GM21619 (cell line): ENCODE data around the gene CLDN15.
"Not testable (repeated sequence)": the region's sequence is repeated elsewhere in the genome, so short reads cannot be mapped to it uniquely, and the experiment has no call there.

Source experiments
- ATAC-seq: cut with Tn5 transposase; IDR thresholded peaks from one replicate; pipeline ENCODE4 v1.9.1; 2021; ENCODE audit not compliant: unreplicated experiment

The CLDN15 gene

DNA sequence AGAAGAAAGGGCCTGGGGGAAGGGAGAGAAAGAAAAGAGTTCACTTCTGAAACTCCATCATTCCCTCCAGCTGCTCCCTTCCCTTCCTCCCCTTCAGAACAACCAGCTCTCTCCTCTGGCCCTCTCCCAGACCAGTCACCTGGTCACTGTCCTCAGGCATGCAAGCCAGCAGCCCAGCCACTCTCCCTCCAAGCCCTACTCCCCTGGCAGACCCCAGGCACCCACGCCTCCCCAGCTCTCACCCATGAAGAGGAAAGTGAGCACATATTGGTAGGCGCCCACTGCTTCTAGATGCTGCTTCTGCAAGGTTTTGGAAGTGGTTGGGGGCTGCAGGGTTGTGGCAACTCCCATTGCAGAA lies 37.1 kb downstream of the CLDN15 start:
- no peak for ATAC-seq

DNA sequence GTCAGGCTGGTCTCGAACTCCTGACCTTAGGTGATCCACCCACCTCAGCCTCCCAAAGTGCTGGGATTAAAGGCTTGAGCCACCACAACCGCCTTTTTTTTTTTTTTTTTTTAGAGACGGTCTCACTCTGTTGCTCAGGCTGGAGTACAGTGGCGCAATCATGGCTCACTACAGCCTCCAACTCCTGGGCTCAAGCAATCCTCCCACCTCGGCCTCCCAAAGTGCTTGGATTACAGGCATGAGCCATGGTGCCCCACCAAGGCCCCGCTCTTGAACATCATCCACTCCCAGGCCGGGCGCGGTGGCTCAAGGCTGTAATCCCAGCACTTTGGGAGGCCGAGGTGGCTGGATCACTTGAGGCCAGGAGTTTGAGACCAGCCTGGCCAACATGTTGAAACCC lies 38.1 kb downstream of the CLDN15 start:
- ATAC-seq = not testable (repeated sequence)

DNA sequence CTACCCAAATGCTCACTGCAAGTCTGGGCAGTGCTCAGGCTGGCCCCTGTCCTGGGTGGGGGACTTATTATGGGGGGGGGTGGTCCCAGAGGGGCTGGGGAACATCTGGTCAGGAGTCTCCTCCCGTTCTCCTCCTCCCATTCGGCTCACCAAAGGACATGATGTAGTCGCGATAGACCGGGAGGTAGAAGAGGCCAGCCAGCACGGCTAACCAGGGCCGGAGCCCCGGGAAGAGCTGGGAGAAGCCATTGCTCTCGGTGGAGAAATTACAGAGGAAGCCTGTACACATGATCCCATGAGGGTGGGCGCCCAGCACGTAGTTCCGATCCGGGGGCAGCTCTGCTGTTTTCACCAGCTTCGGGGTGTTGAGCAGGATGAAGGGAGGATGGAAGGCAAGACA lies 39.1 kb downstream of the CLDN15 start:
- ATAC-seq = no peak

DNA sequence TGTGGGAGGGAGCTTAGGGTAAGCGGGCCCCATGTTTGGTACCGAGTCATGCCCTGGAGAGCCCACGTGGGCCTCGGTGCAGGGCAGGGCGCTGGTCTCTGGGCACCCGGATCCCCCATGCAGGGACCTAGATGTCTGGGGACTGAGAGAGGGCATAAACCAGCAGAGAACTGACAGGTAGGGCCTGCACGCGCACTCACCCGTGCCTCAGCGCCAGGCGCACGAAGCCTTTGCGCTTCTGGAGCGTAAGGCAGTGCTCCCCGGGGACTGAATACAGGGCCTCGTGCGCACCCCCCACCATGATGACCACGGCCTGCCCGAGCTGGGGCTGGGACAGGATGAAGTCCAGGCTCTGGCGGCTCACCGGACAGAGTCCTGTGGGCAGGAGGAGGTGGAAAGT lies 39.6 kb downstream of the CLDN15 start:
- ATAC-seq = no peak

DNA sequence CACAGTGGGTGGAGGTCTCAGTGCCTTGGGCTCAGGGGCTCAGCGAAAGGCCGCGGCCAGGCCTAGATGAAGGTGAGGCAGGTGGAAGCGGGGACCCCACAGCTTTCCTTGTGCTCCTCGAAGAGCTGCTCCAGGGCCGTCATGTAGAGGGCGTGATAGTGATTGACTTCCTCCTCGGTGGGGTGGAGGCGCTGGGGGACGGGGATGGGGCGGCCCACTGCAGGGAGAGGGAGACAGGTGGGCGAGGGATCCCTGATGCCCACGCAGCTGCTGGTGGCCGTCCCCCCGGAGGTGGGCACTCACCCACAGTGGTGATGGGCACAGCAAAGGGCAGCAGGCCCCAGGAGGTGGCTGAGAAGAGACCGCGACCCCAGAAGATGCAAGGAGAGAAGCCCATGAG lies 41.7 kb downstream of the CLDN15 start:
- ATAC-seq = no peak

DNA sequence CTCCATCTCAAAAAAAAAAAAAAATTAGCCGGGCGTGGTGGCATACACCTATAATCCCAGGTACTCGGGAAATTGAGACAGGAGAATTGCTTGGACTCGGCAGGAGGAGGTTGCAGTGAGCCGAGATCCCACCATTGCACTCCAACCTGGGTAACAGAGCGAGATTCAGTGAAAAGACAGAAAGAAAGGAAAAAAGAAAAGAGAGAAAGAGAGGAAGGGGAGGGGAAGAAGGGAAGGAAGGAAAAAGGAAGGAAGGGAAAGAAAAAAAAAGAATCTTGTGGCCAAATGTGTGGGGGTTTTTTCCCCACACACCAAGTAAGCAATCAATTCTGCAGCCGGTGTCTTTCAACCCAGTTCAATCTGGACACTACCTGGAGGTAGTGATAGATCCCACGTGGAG lies 48.5 kb downstream of the CLDN15 start:
- no peak for ATAC-seq

DNA sequence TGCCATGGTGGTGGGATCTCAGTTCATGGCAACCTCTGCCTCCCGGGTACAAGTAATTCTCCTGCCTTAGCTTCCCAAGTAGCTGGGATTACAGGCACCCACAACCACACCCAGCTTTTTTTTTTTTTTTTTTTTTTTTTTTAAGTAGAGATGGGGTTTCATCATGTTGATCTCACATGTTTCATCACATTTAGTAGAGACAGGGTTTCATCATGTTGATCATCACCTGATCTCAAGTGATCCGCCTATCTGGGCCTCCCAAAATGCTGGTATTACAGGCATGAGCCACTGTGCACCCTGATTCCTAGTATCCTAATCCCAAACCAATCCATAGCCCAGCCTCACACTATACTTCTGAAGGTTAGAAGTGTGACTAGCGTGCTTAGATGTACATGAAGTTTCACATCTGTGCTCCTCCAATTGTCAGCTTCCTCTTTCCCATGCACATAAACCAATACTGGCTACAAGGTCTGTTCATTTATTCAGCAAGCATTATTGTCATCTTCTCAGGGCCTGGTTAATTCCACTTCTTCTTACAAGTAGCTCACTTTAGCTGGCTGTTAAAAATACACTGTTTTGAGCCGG lies 50.7 kb downstream of the CLDN15 start:
- no peak for ATAC-seq

DNA sequence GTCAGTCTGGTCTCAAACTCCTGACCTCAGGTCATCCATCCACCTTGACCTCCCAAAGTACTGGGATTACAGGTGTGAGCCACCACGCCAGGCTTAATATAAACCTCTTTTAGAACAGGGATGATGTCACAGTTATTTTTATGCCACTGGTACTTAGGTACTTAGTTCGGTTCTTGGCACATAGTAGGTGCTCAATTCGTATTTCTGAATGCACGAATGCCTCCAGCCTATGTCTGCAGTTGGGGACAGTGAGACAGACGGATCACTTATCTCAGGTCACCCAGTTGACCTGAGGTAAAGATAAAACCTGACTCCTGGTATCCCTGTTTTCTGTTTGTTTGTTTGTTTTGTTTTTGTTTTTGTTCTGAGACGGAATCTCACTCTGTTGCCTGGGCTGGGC lies 51.4 kb downstream of the CLDN15 start:
- ATAC-seq = no peak

DNA sequence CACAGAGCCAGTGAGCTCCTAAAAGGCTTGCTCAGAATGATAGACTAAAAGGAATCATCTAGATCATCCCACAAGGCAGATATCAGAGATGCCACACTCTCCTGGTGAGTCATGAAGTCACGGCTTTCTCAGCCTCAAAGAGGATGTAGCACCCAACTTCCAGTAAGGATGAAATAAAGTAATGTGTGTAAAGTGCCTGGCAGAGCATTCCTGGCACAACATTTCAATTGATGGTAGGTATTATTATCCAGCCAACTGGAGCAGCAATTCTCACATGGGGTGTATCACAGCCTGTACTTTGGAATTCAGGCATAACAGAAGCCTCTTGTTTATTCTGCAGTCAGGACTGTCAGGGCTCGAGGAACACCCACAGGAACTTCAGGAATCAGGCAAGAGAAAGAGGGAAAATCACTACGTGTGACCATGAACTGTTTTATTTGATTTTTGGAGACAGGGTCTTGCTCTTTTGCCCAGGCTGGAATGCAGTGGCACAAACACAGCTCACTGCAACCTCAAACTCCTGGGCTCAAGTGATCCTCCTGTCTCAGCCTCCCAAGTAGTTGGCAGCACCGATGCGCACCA lies 52.3 kb downstream of the CLDN15 start:
- no peak for ATAC-seq
